Measurements from ENCODE around the gene CDH26. TPM values are rescaled to one million over a fixed set of nuclear protein-coding genes. Genes with fewer than 3 reads are reported as not detected.

Gene CDH26
- total and polyA plus RNA-seq, 2 experiments from 2014 or later = not detected

DNA sequence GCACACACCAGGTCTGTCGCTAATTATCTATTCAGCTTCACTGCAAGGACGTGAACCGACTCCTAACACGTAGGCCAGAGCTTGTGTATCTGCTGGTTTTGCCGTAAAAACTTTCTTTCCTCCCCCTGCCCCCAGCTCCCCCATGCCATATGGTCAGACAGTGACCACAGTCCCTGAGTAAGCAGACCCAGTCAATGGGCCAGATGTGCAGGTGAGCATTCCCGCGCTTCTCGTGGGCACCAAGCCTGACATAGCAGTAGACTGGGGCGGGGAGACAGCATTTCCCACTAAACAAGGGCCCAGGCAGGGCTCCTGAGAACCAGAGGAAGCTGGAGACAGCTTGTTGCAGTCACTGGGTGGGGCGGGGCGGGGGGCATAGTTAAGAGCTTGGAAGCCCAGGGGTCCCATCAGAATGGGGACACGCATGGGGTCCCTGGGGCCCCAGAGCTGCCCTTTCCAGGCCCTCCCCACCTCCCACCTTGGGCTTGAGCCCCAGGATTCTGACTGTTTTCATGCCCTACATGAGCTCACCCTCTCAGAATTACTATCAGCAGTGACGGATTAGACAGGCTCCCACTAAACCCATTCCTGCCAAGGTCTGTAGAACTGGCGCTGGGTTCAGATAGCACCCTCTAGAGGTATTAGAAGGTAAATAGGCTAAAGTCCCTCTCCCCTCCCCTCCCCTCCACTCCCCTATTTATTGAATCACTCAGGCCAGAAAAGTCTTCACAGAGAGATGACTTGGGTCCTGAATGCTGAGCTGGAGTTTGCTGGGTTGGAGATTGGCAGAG lies 51.8 kb downstream of the CDH26 start:
- 36 to 37% methylated on average over 11 to 14 of the region's 14 CpGs for WGBS, 2 experiments (ENCODE audit: low coverage in 1 of 2, low lambda C conversion rate in 2 of 2, missing lambda C conversion rate in 2 of 2)
- DNase-seq = peak; percentile 11
- Histone ChIP-seq H3F3A (ENCODE audit: insufficient read depth) (no peaks in the 10 kb centered on the region), H3K36me3 (ENCODE audit: low read depth) (no peaks in the 10 kb centered on the region), H3K4me3 (no peak overlapping the region), H3K9me3 (ENCODE audit: low read depth) (no peaks in the 10 kb centered on the region), H2AFZ (no peak overlapping the region), H3K27ac (no peak overlapping the region), H3K4me2 (ENCODE audit: unreplicated experiment) (no peak overlapping the region), H3K79me2 (ENCODE audit: insufficient read depth) (no peaks in the 10 kb centered on the region), H3K9ac (no peak overlapping the region), H3K4me1 (ENCODE audit: insufficient read depth) (no peaks in the 10 kb centered on the region), H4K20me1 (ENCODE audit: insufficient read depth) (no peaks in the 10 kb centered on the region), H3K27me3 (replicated peaks; ENCODE audit: insufficient read depth) (no peaks in the 10 kb centered on the region; the same call in 1 of the 2 replicates), H3K9me2 (ENCODE audit: insufficient read depth) (no peaks in the 10 kb centered on the region)
- TF ChIP-seq EZH2 (IDR thresholded peaks at IDR 0.05; ENCODE audit: insufficient read depth, poor library complexity, severe bottlenecking) (no peak), EZH2phosphoT487 (IDR thresholded peaks at IDR 0.05; ENCODE audit: insufficient read depth, low read depth) (no peak)
- in situ Hi-C loops (cut with MboI) = no loop called here

DNA sequence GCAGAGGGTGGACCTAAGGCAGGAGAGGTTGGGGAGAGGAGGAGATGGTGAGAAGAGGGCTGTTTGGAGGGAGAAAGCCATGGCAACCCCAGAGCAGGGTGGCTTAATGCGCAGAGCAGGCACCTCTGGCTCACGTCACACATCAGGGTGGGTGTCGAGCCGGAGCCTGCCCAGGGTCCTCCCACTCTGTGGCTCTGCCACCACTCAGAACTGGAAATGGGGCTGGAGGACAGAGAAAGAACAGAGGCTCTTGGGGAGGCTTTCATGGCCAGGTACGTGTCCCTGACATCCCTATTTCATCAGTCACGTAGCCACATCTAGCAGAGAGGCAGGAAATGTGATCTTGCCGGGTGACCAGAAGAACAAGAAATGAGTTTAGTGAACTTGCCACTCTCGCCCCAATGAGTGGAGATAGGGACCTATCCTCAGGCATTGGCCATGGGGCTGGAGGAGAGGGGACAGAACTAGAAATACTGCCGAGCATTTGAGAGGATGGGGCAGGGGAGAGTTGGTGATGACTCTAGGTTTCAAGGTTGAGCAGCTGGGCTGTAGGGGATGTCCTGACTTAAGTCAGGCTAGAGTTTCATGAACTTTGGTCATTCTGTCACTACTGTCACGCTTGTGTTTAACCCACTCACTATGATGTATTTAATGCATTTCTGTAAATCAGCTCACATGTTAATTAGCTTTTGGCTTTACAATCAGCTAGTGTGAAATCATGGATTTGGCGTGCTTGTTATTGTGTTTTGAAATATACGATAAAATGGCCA lies 52.7 kb downstream of the CDH26 start:
- Histone ChIP-seq H3K36me3 (ENCODE audit: low read depth) (no peaks in the 10 kb centered on the region), H3K9ac (no peak overlapping the region), H3K9me3 (ENCODE audit: low read depth) (no peaks in the 10 kb centered on the region), H3K4me3 (no peak overlapping the region), H3K27ac (no peak overlapping the region), H3K9me2 (ENCODE audit: insufficient read depth) (no peaks in the 10 kb centered on the region), H3K4me1 (ENCODE audit: insufficient read depth) (no peaks in the 10 kb centered on the region), H4K20me1 (ENCODE audit: insufficient read depth) (no peaks in the 10 kb centered on the region), H3K4me2 (ENCODE audit: unreplicated experiment) (no peak overlapping the region), H3K79me2 (ENCODE audit: insufficient read depth) (no peaks in the 10 kb centered on the region), H2AFZ (no peak overlapping the region), H3F3A (ENCODE audit: insufficient read depth) (no peaks in the 10 kb centered on the region), H3K27me3 (replicated peaks; ENCODE audit: insufficient read depth) (no peaks in the 10 kb centered on the region; the same call in 1 of the 2 replicates)
- no peak for DNase-seq
- 58 to 59% methylated on average over 12 of the region's 12 CpGs for WGBS, 2 experiments (ENCODE audit: low coverage in 1 of 2, low lambda C conversion rate in 2 of 2, missing lambda C conversion rate in 2 of 2)
- in situ Hi-C loops (cut with MboI) = no loop called here
- TF ChIP-seq EZH2phosphoT487 (IDR thresholded peaks at IDR 0.05; ENCODE audit: insufficient read depth, low read depth) = no peak
- TF ChIP-seq EZH2 (IDR thresholded peaks at IDR 0.05; ENCODE audit: insufficient read depth, poor library complexity, severe bottlenecking) = no peak

DNA sequence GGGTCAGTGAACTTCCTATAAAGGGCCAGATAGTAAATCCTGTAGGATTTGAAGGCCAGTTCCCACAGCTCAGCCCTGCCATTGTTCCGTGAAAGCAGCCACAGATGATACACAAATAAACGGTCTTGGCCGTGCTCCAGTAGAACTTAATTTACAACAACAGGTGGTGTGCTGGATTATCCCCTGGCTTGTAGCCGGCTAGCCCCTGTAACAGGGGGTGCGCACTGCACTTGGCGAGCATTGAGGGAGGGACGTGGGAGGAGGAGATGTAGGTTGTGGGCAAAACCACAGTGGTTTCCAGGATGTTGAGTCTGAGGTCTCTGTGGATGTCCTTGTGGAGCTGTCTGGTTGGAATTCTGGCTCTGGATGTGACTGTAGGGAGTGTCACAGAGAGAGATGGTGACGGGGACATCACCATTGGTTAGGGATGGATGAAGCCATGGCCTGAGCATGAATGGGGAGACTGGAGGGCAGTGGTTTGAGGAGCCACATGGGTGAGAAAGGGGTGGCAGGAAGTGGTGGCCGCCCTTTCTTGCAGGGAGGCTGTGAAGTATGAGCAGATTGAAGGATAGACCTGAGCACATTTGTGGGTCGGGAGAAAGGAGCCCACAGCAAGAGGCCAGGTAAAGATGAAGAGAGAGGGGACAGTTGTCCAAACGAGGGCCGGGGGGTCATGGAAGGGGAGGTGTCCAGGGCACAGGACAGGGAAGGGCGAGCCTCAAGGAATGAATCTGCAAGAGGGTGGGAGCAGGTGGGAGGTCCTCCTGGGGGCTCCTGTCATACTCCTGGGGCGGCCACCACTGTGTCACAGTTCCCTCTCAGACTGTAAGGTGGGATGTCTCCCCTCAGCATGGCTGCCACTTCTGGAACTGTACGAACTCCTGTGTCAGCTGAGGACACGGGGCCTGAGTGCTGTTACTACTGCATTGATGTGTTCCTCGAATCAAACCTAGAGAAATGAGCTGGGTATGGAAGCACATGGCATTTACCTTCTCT lies 53.6 kb downstream of the CDH26 start:
- DNase-seq = no peak
- no peak overlapping the region for H3K27ac ChIP-seq
- WGBS, 2 experiments (ENCODE audit: low coverage in 1 of 2, low lambda C conversion rate in 2 of 2, missing lambda C conversion rate in 2 of 2) = 52 to 54% methylated on average over 17 of the region's 17 CpGs
- H3K4me2 ChIP-seq (ENCODE audit: unreplicated experiment) = no peak overlapping the region
- H3K9me3 ChIP-seq (ENCODE audit: low read depth) = no peaks in the 10 kb centered on the region
- H3K36me3 ChIP-seq (ENCODE audit: low read depth) = no peaks in the 10 kb centered on the region
- no peak overlapping the region for H2AFZ ChIP-seq
- no peaks in the 10 kb centered on the region for H3F3A ChIP-seq (ENCODE audit: insufficient read depth)
- H3K79me2 ChIP-seq (ENCODE audit: insufficient read depth) = no peaks in the 10 kb centered on the region
- H4K20me1 ChIP-seq (ENCODE audit: insufficient read depth) = no peaks in the 10 kb centered on the region
- TF ChIP-seq EZH2phosphoT487 (IDR thresholded peaks at IDR 0.05; ENCODE audit: insufficient read depth, low read depth) = no peak
- TF ChIP-seq EZH2 (IDR thresholded peaks at IDR 0.05; ENCODE audit: insufficient read depth, poor library complexity, severe bottlenecking) = no peak
- H3K27me3 ChIP-seq (replicated peaks; ENCODE audit: insufficient read depth) = no peaks in the 10 kb centered on the region; the same call in 1 of the 2 replicates
- no peaks in the 10 kb centered on the region for H3K9me2 ChIP-seq (ENCODE audit: insufficient read depth)
- H3K4me3 ChIP-seq = no peak overlapping the region
- in situ Hi-C loops (cut with MboI) = no loop called here
- no peaks in the 10 kb centered on the region for H3K4me1 ChIP-seq (ENCODE audit: insufficient read depth)
- H3K9ac ChIP-seq = no peak overlapping the region

Data from GM23248 (cell line).